HEK293 (cell line): Measurements from ENCODE around the gene NOTCH3.

ENCODE experiments used
- CTCF ChIA-PET: fragments of 350-600 bp; formaldehyde crosslinking; extraction: SDS; loops from one replicate; lab custom pipeline; 2021; ENCODE audit warnings: antibody characterized with exemption; lab: Yijun Ruan, JAX
- POLR2A ChIA-PET: fragments of 300-600 bp; formaldehyde crosslinking; extraction: SDS; loops from one replicate; lab custom pipeline; 2020; ENCODE audit warnings: antibody characterized with exemption, inconsistent platforms; lab: Yijun Ruan, JAX
- H3K27ac ChIP-seq: fragments of 200-500 bp; sonication (Bioruptor generic); 2 replicates; pipeline ENCODE4 v1.5.1; 2014; ENCODE audit warnings: low read depth, low read length, control low read depth, inconsistent platforms; ENCODE audit errors: extremely low read depth
- H3K36me3 ChIP-seq, 2 experiments: fragments of 200-500 bp in 1 of 2; sonication (Bioruptor generic) in 1 of 2; 1 replicate in 1 of 2; 2 replicates in 1 of 2; pipeline ENCODE4 v1.5.1; 2014 to 2017; ENCODE audit warnings: inconsistent platforms in 2 of 2, low read length in 2 of 2; ENCODE audit not compliant: control insufficient read depth in 2 of 2, insufficient read depth in 1 of 2
- H3K4me1 ChIP-seq: fragments of 200-500 bp; sonication (Bioruptor generic); 2 replicates; pipeline ENCODE4 v1.5.1; 2014; ENCODE audit warnings: mild to moderate bottlenecking, low read length, inconsistent platforms; ENCODE audit not compliant: control insufficient read depth, insufficient read depth
- H3K4me3 ChIP-seq: 2 replicates; pipeline ENCODE4 v1.5.1; 2011; ENCODE audit warnings: low read depth, mild to moderate bottlenecking, control low read depth, low read length, moderate library complexity
- H3K9me3 ChIP-seq: fragments of 200-500 bp; sonication (Bioruptor generic); 2 replicates; pipeline ENCODE4 v1.5.1; 2014; ENCODE audit warnings: low read depth, low read length, inconsistent platforms; ENCODE audit not compliant: control insufficient read depth, insufficient read depth
- GLI2 ChIP-seq: fragments of 450-650 bp; formaldehyde crosslinking; IDR thresholded peaks from 2 replicates; pipeline ENCODE4; 2017; ENCODE audit warnings: missing biosample characterization, missing genetic modification characterization, low read depth, borderline replicate concordance
- HOXC10 ChIP-seq: sonication (generic); formaldehyde crosslinking; IDR thresholded peaks from 2 replicates; pipeline ENCODE4 v1.8.1; 2023; ENCODE audit warnings: mild to moderate bottlenecking, missing genetic modification reagents
- ZBTB8A ChIP-seq: fragments of 450-650 bp; formaldehyde crosslinking; IDR thresholded peaks from 2 replicates; pipeline ENCODE4 v1.5.1; 2016; ENCODE audit warnings: missing biosample characterization, missing genetic modification characterization
- ZNF10 ChIP-seq: fragments of 450-650 bp; formaldehyde crosslinking; IDR thresholded peaks from 2 replicates; pipeline ENCODE4 v1.5.1; 2017; ENCODE audit warnings: missing biosample characterization, missing genetic modification characterization
- ZNF138 ChIP-seq: fragments of 450-650 bp; formaldehyde crosslinking; IDR thresholded peaks from 2 replicates; pipeline ENCODE4 v1.5.1; 2016; ENCODE audit warnings: missing biosample characterization, missing genetic modification characterization, borderline replicate concordance
- ZNF155 ChIP-seq: fragments of 450-650 bp; formaldehyde crosslinking; IDR thresholded peaks from 2 replicates; pipeline ENCODE4 v1.5.1; 2016; ENCODE audit warnings: missing biosample characterization, missing genetic modification characterization
- ZNF184 ChIP-seq: fragments of 450-650 bp; IDR thresholded peaks from 2 replicates; pipeline ENCODE4 v1.5.1; 2018; ENCODE audit warnings: missing biosample characterization, mild to moderate bottlenecking, missing genetic modification characterization
- ZNF24 ChIP-seq: fragments of 450-650 bp; formaldehyde crosslinking; IDR thresholded peaks from 2 replicates; pipeline ENCODE4 v1.5.1; 2016; ENCODE audit warnings: missing biosample characterization, missing genetic modification characterization
- ZNF248 ChIP-seq: fragments of 450-650 bp; formaldehyde crosslinking; IDR thresholded peaks from 2 replicates; pipeline ENCODE4 v1.5.1; 2017; ENCODE audit warnings: missing biosample characterization, missing genetic modification characterization
- ZNF37A ChIP-seq: fragments of 450-650 bp; IDR thresholded peaks from 2 replicates; pipeline ENCODE4 v1.5.1; 2018; ENCODE audit warnings: missing biosample characterization, missing genetic modification characterization
- ZNF48 ChIP-seq: fragments of 450-650 bp; formaldehyde crosslinking; IDR thresholded peaks from 2 replicates; pipeline ENCODE4 v1.5.1; 2016; ENCODE audit warnings: missing biosample characterization, missing genetic modification characterization
- ZNF514 ChIP-seq: fragments of 450-650 bp; formaldehyde crosslinking; IDR thresholded peaks from 2 replicates; pipeline ENCODE4 v1.5.1; 2016; ENCODE audit warnings: missing biosample characterization, missing genetic modification characterization
- ZNF621 ChIP-seq: fragments of 450-650 bp; formaldehyde crosslinking; IDR thresholded peaks from 2 replicates; pipeline ENCODE4 v1.5.1; 2017; ENCODE audit warnings: missing biosample characterization, missing genetic modification characterization
- ZNF768 ChIP-seq: fragments of 450-650 bp; formaldehyde crosslinking; IDR thresholded peaks from 2 replicates; pipeline ENCODE4 v1.5.1; 2018; ENCODE audit warnings: missing biosample characterization, mild to moderate bottlenecking, missing genetic modification characterization
- ZNF785 ChIP-seq: fragments of 450-650 bp; formaldehyde crosslinking; IDR thresholded peaks from 2 replicates; pipeline ENCODE4 v1.5.1; 2016; ENCODE audit warnings: missing biosample characterization, missing genetic modification characterization
- ZNF791 ChIP-seq: fragments of 450-650 bp; formaldehyde crosslinking; IDR thresholded peaks from 2 replicates; pipeline ENCODE4 v1.5.1; 2016; ENCODE audit warnings: missing biosample characterization, missing genetic modification characterization
- ZNF792 ChIP-seq: fragments of 450-650 bp; formaldehyde crosslinking; IDR thresholded peaks from 2 replicates; pipeline ENCODE4 v1.5.1; 2016; ENCODE audit warnings: missing biosample characterization, missing genetic modification characterization
- TF ChIP-seq, protein P1 (sequence below): fragments of 450-650 bp; formaldehyde crosslinking; conservative IDR thresholded peaks from 2 replicates; pipeline ENCODE4 v1.5.1; 2016; ENCODE audit warnings: low read depth, missing biosample characterization, missing genetic modification characterization
- TF ChIP-seq, protein P2 (sequence below): fragments of 450-650 bp; formaldehyde crosslinking; IDR thresholded peaks from 2 replicates; pipeline ENCODE4 v1.5.1; 2016; ENCODE audit warnings: missing biosample characterization, missing genetic modification characterization
- TF ChIP-seq, protein P3 (sequence below): sonication (generic); formaldehyde crosslinking; IDR thresholded peaks from 2 replicates; pipeline ENCODE4 v1.8.1; 2022; ENCODE audit warnings: mild to moderate bottlenecking, moderate library complexity, missing genetic modification reagents
- TF ChIP-seq, protein P4 (sequence below): fragments of 450-650 bp; formaldehyde crosslinking; IDR thresholded peaks from 2 replicates; pipeline ENCODE4 v1.5.1; 2016; ENCODE audit warnings: missing biosample characterization, missing genetic modification characterization
- TF ChIP-seq, protein P5 (sequence below): fragments of 450-650 bp; formaldehyde crosslinking; IDR thresholded peaks from 2 replicates; pipeline ENCODE4 v1.5.1; 2016; ENCODE audit warnings: missing biosample characterization, missing genetic modification characterization

Gene NOTCH3

DNA sequence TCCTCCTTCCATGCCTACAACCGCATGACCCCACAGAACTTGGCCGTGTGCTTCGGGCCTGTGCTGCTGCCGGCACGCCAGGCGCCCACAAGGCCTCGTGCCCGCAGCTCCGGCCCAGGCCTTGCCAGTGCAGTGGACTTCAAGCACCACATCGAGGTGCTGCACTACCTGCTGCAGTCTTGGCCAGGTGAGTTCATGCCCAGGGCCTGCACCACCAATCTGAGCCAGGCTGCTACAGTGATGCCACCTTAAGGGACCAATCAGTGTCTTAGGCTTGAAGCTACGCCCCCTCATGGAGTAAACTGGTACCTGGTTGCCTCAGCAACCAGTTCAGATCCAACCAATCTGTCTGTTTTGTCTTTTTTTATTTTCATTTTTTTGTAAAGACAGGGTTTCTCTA is 88.4 kb downstream of the NOTCH3 start (continued):
- TF ChIP-seq, protein P1, sequence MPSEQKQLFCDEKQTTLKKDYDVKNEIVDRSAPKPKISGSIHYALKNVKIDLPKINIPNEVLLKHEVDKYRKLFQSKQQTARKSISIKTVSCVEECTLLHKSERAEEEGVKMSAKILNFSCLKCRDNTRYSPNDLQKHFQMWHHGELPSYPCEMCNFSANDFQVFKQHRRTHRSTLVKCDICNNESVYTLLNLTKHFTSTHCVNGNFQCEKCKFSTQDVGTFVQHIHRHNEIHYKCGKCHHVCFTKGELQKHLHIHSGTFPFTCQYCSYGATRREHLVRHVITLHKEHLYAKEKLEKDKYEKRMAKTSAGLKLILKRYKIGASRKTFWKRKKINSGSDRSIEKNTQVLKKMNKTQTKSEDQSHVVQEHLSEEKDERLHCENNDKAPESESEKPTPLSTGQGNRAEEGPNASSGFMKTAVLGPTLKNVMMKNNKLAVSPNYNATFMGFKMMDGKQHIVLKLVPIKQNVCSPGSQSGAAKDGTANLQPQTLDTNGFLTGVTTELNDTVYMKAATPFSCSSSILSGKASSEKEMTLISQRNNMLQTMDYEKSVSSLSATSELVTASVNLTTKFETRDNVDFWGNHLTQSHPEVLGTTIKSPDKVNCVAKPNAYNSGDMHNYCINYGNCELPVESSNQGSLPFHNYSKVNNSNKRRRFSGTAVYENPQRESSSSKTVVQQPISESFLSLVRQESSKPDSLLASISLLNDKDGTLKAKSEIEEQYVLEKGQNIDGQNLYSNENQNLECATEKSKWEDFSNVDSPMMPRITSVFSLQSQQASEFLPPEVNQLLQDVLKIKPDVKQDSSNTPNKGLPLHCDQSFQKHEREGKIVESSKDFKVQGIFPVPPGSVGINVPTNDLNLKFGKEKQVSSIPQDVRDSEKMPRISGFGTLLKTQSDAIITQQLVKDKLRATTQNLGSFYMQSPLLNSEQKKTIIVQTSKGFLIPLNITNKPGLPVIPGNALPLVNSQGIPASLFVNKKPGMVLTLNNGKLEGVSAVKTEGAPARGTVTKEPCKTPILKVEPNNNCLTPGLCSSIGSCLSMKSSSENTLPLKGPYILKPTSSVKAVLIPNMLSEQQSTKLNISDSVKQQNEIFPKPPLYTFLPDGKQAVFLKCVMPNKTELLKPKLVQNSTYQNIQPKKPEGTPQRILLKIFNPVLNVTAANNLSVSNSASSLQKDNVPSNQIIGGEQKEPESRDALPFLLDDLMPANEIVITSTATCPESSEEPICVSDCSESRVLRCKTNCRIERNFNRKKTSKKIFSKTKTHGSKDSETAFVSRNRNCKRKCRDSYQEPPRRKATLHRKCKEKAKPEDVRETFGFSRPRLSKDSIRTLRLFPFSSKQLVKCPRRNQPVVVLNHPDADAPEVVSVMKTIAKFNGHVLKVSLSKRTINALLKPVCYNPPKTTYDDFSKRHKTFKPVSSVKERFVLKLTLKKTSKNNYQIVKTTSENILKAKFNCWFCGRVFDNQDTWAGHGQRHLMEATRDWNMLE, result no peak
- TF ChIP-seq ZNF785 (tag by site-specific recombination) (no peak), HOXC10 (CRISPR knock-in tag) (no peak), ZNF24 (tag by site-specific recombination) (no peak), ZNF791 (tag by site-specific recombination) (no peak), ZNF155 (tag by site-specific recombination) (no peak), ZNF37A (no peak), ZNF248 (tag by site-specific recombination) (no peak), ZNF184 (tag by site-specific recombination) (no peak), ZNF10 (tag by site-specific recombination) (no peak)
- TF ChIP-seq, protein P2, sequence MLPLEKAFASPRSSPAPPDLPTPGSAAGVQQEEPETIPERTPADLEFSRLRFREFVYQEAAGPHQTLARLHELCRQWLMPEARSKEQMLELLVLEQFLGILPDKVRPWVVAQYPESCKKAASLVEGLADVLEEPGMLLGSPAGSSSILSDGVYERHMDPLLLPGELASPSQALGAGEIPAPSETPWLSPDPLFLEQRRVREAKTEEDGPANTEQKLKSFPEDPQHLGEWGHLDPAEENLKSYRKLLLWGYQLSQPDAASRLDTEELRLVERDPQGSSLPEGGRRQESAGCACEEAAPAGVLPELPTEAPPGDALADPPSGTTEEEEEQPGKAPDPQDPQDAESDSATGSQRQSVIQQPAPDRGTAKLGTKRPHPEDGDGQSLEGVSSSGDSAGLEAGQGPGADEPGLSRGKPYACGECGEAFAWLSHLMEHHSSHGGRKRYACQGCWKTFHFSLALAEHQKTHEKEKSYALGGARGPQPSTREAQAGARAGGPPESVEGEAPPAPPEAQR (tag by site-specific recombination), result no peak
- TF ChIP-seq, protein P3, sequence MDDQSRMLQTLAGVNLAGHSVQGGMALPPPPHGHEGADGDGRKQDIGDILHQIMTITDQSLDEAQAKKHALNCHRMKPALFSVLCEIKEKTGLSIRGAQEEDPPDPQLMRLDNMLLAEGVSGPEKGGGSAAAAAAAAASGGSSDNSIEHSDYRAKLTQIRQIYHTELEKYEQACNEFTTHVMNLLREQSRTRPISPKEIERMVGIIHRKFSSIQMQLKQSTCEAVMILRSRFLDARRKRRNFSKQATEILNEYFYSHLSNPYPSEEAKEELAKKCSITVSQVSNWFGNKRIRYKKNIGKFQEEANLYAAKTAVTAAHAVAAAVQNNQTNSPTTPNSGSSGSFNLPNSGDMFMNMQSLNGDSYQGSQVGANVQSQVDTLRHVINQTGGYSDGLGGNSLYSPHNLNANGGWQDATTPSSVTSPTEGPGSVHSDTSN (CRISPR knock-in tag), result no peak
- TF ChIP-seq, protein P4, sequence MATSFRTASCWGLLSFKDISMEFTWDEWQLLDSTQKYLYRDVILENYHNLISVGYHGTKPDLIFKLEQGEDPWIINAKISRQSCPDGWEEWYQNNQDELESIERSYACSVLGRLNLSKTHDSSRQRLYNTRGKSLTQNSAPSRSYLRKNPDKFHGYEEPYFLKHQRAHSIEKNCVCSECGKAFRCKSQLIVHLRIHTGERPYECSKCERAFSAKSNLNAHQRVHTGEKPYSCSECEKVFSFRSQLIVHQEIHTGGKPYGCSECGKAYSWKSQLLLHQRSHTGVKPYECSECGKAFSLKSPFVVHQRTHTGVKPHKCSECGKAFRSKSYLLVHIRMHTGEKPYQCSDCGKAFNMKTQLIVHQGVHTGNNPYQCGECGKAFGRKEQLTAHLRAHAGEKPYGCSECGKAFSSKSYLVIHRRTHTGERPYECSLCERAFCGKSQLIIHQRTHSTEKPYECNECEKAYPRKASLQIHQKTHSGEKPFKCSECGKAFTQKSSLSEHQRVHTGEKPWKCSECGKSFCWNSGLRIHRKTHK (tag by site-specific recombination), result no peak

DNA sequence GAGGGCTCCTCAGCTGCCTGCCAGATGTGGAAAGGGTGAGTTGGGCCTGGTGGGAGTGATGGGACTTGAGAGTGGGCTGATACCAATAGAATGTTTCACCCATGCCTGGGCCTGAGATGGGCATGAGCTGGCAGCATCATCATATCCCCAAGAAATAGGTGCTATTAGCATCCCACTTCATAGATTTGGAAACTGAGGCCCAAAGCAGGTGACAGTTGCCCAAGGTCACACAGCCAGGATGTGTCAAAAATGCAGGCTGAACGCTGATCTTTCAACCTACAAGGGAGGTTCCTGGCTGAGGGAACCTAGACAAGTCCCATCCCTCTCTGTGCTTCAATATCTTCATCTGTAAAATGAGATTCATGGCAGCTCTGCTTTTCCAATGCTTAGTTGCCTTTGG is 89.0 kb downstream of the NOTCH3 start:
- ChIA-PET POLR2A (no interaction called here), CTCF (interaction anchor here (1.1 to 2.3 kb wide), 3 partner anchors 9 to 38 kb away, joined by 4 to 9 read pairs (median 4); no protein-coding TSS in a partner anchor)
- TF ChIP-seq ZBTB8A (no peak), ZNF792 (no peak), ZNF514 (tag by site-specific recombination) (no peak), ZNF184 (tag by site-specific recombination) (no peak), ZNF138 (tag by site-specific recombination) (no peak), GLI2 (tag by site-specific recombination) (no peak), ZNF768 (no peak), ZNF621 (tag by site-specific recombination) (no peak), ZNF48 (tag by site-specific recombination) (no peak), ZNF24 (tag by site-specific recombination) (no peak)
- TF ChIP-seq, protein P5, sequence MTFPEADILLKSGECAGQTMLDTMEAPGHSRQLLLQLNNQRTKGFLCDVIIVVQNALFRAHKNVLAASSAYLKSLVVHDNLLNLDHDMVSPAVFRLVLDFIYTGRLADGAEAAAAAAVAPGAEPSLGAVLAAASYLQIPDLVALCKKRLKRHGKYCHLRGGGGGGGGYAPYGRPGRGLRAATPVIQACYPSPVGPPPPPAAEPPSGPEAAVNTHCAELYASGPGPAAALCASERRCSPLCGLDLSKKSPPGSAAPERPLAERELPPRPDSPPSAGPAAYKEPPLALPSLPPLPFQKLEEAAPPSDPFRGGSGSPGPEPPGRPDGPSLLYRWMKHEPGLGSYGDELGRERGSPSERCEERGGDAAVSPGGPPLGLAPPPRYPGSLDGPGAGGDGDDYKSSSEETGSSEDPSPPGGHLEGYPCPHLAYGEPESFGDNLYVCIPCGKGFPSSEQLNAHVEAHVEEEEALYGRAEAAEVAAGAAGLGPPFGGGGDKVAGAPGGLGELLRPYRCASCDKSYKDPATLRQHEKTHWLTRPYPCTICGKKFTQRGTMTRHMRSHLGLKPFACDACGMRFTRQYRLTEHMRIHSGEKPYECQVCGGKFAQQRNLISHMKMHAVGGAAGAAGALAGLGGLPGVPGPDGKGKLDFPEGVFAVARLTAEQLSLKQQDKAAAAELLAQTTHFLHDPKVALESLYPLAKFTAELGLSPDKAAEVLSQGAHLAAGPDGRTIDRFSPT, result no peak
- H3K4me1 ChIP-seq, result no peaks in the 10 kb centered on the region; the same call in 1 of the 2 replicates
- no peaks in the 10 kb centered on the region for H3K9me3 ChIP-seq
- no peak overlapping the region for H3K27ac ChIP-seq
- H3K36me3 ChIP-seq, result peaks cover 0 to 69% of the 10 kb centered on the region in 2 experiments; a peak in 2 of 3 replicates
- no peak overlapping the region for H3K4me3 ChIP-seq
